NCI-H526 treated with DMSO at 0.1 percent for 48 hours (cell line): ENCODE measurements around the gene SYTL3.
"Not testable (repeated sequence)": the region's sequence is repeated elsewhere in the genome, so short reads cannot be mapped to it uniquely, and the experiment has no call there.

Source experiments
- DNase-seq: peaks from one replicate; lab custom pipeline; 2025; lab: John Stamatoyannopoulos, UW

Gene SYTL3

GRCh38 chr6:158694913-158695312, 45.1 kb downstream of the SYTL3 start:
- DNase-seq = no peak

GRCh38 chr6:158697811-158698210, 48.0 kb downstream of the SYTL3 start:
- DNase-seq = no peak

- DNase-seq = no peak
Measured at GRCh38 chr6:158698931-158699330, 49.1 kb downstream of the SYTL3 start.

GRCh38 chr6:158701268-158701667, 51.4 kb downstream of the SYTL3 start:
- DNase-seq = not testable (repeated sequence)

GRCh38 chr6:158703111-158703836, 53.4 kb downstream of the SYTL3 start:
- DNase-seq = no peak

- DNase-seq = peak; percentile 33
Measured at GRCh38 chr6:158703837-158704822, 54.3 kb downstream of the SYTL3 start.

GRCh38 chr6:158705386-158706126, 55.7 kb downstream of the SYTL3 start:
- no peak for DNase-seq

- no peak for DNase-seq
Measured at GRCh38 chr6:158706369-158706982, 56.6 kb downstream of the SYTL3 start.

- no peak for DNase-seq
Measured at GRCh38 chr6:158707120-158707820, 57.4 kb downstream of the SYTL3 start.

GRCh38 chr6:158707821-158708195, 58.0 kb downstream of the SYTL3 start:
- DNase-seq = no peak

GRCh38 chr6:158708239-158708638, 58.4 kb downstream of the SYTL3 start:
- DNase-seq = no peak

GRCh38 chr6:158709809-158710208, 60.0 kb downstream of the SYTL3 start:
- no peak for DNase-seq

- no peak for DNase-seq
Measured at GRCh38 chr6:158711264-158711663, 61.4 kb downstream of the SYTL3 start.

- no peak for DNase-seq
Measured at GRCh38 chr6:158713469-158713868, 63.6 kb downstream of the SYTL3 start.

GRCh38 chr6:158714706-158715105, 64.9 kb downstream of the SYTL3 start:
- no peak for DNase-seq

GRCh38 chr6:158715330-158716311, 65.8 kb downstream of the SYTL3 start:
- DNase-seq = no peak

- no peak for DNase-seq
Measured at GRCh38 chr6:158717341-158718330, 67.8 kb downstream of the SYTL3 start.

GRCh38 chr6:158718461-158719046, 68.7 kb downstream of the SYTL3 start:
- peak; percentile 12 for DNase-seq
